CD14-positive monocyte (primary cell): Measurements from ENCODE around the gene ADAMTSL1. TPM values are rescaled to one million over a fixed set of nuclear protein-coding genes. Genes with fewer than 3 reads are reported as not detected.

Experiments
- DNase-seq, 3 donors: peaks; one replicate each; pipeline ENCODE4 v3.0.0-alpha.2; 2011 to 2022
- H2AFZ ChIP-seq: 2 replicates; pipeline ENCODE4 v1.6.0; 2012; ENCODE audit warnings: mild to moderate bottlenecking, low read depth, low read length, inconsistent platforms; ENCODE audit not compliant: insufficient read depth, poor library complexity, severe bottlenecking
- H3K27ac ChIP-seq, 2 donors: 1 replicate in 1 of 2; 2 replicates in 1 of 2; pipeline ENCODE4 v1.5.1; 2012 to 2013; ENCODE audit warnings: low read length in 2 of 2, control low read depth in 1 of 2, inconsistent platforms in 1 of 2, low read depth in 1 of 2, mild to moderate bottlenecking in 1 of 2
- H3K27me3 ChIP-seq, 2 donors: one replicate each; pipeline versions ENCODE4 v1.6.0 to v1.6.1; 2011 to 2013; ENCODE audit warnings: low read length in 2 of 2; ENCODE audit not compliant: control insufficient read depth in 2 of 2, insufficient read depth in 2 of 2
- H3K36me3 ChIP-seq, 2 donors: replicated peaks in 1 of 2; 1 replicate in 1 of 2; 2 replicates in 1 of 2; pipeline versions ENCODE4 v1.5.1 to v1.6.1; 2012 to 2013; ENCODE audit warnings: low read length in 2 of 2, control low read depth in 1 of 2, inconsistent platforms in 1 of 2, mild to moderate bottlenecking in 1 of 2; ENCODE audit not compliant: insufficient read depth in 2 of 2, control insufficient read depth in 1 of 2
- H3K4me1 ChIP-seq, 2 donors: 1 replicate in 1 of 2; 2 replicates in 1 of 2; pipeline versions ENCODE4 v1.5.1 to v1.6.1; 2012 to 2013; ENCODE audit warnings: low read length in 2 of 2, control low read depth in 1 of 2, inconsistent platforms in 1 of 2, mild to moderate bottlenecking in 1 of 2, moderate library complexity in 1 of 2; ENCODE audit not compliant: insufficient read depth in 2 of 2, control insufficient read depth in 1 of 2
- H3K4me2 ChIP-seq: replicated peaks from 2 replicates; pipeline ENCODE3; 2012; ENCODE audit warnings: low read length, moderate library complexity, mild to moderate bottlenecking; ENCODE audit not compliant: poor library complexity, severe bottlenecking; ENCODE audit errors: extremely low read depth
- H3K4me3 ChIP-seq, 3 experiments: fragments of 200-600 bp in 1 of 3; sonication (generic) in 1 of 3; replicated peaks in 1 of 3; 1 replicate in 2 of 3; 2 replicates in 1 of 3; pipeline ENCODE4 v1.5.1; 2011 to 2013; ENCODE audit warnings: low read length in 3 of 3, mild to moderate bottlenecking in 3 of 3, control low read depth in 2 of 3, low read depth in 2 of 3, inconsistent platforms in 1 of 3, moderate library complexity in 1 of 3
- H3K79me2 ChIP-seq: 2 replicates; pipeline ENCODE4 v1.6.0; 2012; ENCODE audit warnings: mild to moderate bottlenecking, control low read depth, inconsistent platforms, low read length, moderate library complexity; ENCODE audit not compliant: insufficient read depth
- H3K9ac ChIP-seq: 2 replicates; pipeline ENCODE4 v1.6.0; 2017; ENCODE audit warnings: low read length, mild to moderate bottlenecking; ENCODE audit not compliant: insufficient read depth, poor library complexity, severe bottlenecking
- H3K9me3 ChIP-seq, 2 donors: replicated peaks in 1 of 2; 1 replicate in 1 of 2; 2 replicates in 1 of 2; pipeline versions ENCODE4 v1.5.1 to v1.6.1; 2012 to 2013; ENCODE audit warnings: low read length in 2 of 2, control low read depth in 1 of 2; ENCODE audit not compliant: control insufficient read depth in 1 of 2, insufficient read depth in 1 of 2
- H4K20me1 ChIP-seq: 2 replicates; pipeline ENCODE4 v1.6.0; 2012; ENCODE audit warnings: mild to moderate bottlenecking, low read length, control low read depth, moderate library complexity; ENCODE audit not compliant: insufficient read depth
- H3K27ac Mint-ChIP-seq, 7 donors: one replicate each; pipeline ENCODE4 v1.8.0; 2020; ENCODE audit warnings: mild to moderate bottlenecking in 7 of 7, mixed read lengths in 7 of 7, moderate library complexity in 6 of 7, inconsistent platforms in 2 of 7
- H3K27me3 Mint-ChIP-seq, 3 donors: one replicate each; pipeline ENCODE4 v1.8.0; 2021 to 2022; ENCODE audit warnings: low read depth in 3 of 3, mild to moderate bottlenecking in 3 of 3, mixed read lengths in 3 of 3, moderate library complexity in 3 of 3, inconsistent platforms in 1 of 3
- H3K36me3 Mint-ChIP-seq, 2 donors: one replicate each; pipeline ENCODE4 v1.8.0; 2020; ENCODE audit warnings: mixed read lengths in 2 of 2, inconsistent platforms in 1 of 2, mild to moderate bottlenecking in 1 of 2
- H3K4me1 Mint-ChIP-seq: one replicate; pipeline ENCODE4 v1.8.0; 2020; ENCODE audit warnings: mild to moderate bottlenecking, mixed read lengths
- H3K4me3 Mint-ChIP-seq, 2 donors: one replicate each; pipeline ENCODE4 v1.8.0; 2020; ENCODE audit warnings: mild to moderate bottlenecking in 2 of 2, mixed read lengths in 2 of 2, moderate library complexity in 1 of 2
- H3K9me3 Mint-ChIP-seq, 7 donors: one replicate each; pipeline ENCODE4 v1.8.0; 2020 to 2022; ENCODE audit warnings: mixed read lengths in 7 of 7, mild to moderate bottlenecking in 6 of 7, moderate library complexity in 6 of 7, inconsistent platforms in 2 of 7
- WGBS: methylation state at CpG from one replicate; pipeline ENCODE4 v1.1.5; 2013; ENCODE audit warnings: missing lambda C conversion rate; ENCODE audit not compliant: insufficient coverage; 5-methylcytosine and 5-hydroxymethylcytosine counted together
- intact Hi-C, 2 donors: fragments of 100-400 bp; cut with micrococcal nuclease; formaldehyde crosslinking; loops; one replicate each; pipeline versions ENCODE4 v1.15.0 to v1.15.1; 2023
- polyA plus RNA-seq, 3 donors: library from polyadenylated mRNA; depleted of rRNA in 1 of 3; unstranded in 2 of 3; stranded (reverse) in 1 of 3; fragments of 300-500 nt in 2 of 3; fragments of >200 nt in 1 of 3; fragmentation: Illumina TruSeq in 2 of 3; gene quantifications; 1 replicate in 2 of 3; 2 replicates in 1 of 3; pipeline ENCODE4 v1.2.3, GENCODE V29; 2012 to 2021
- TF ChIP-seq, protein P1 (sequence below): fragments of 200-600 bp; IDR thresholded peaks from one replicate; pipeline ENCODE4 v1.8.0; 2022; ENCODE audit warnings: antibody characterized with exemption, mild to moderate bottlenecking

Gene ADAMTSL1
- polyA plus RNA-seq, 3 donors: not detected

DNA sequence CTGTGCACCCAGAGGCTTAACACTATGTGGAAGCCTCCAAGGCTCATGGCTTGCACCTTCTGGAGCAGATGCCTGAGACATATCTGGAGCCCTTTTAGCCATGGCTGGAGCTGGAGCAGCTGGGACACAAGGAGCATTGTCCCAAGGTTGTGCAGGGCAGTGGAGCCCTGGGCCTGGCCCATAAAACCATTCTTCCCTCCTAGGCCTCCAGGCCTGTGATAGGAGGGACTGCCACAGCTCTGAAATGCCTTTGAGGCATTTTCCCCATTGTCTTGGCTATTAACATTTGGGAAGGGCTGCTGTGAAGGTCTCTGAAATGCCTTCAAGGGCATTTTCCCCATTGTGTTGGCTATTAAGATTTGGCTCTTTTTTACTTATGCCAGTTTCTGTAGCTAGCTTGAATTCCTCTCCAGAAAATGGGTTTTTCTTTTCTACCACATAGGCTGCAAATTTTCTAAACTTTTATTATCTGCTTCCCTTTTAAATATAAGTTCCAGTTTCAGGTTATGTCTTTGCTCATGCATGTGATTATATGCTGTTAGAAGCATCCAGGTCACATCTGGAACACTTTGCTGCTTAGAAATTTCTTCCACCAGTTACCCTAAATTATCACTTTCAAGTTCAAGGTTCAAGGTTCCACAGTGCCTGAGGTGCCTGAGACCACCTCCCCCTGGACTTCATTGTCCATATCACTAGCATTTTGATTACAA is 221.2 kb downstream of the ADAMTSL1 start:
- H3K4me3 Mint-ChIP-seq: no peak overlapping the region
- no peaks in the 10 kb centered on the region for H3K4me1 Mint-ChIP-seq
- H3K27me3 ChIP-seq: no peaks in the 10 kb centered on the region
- H3K36me3 ChIP-seq: no peaks in the 10 kb centered on the region
- TF ChIP-seq, protein P1, sequence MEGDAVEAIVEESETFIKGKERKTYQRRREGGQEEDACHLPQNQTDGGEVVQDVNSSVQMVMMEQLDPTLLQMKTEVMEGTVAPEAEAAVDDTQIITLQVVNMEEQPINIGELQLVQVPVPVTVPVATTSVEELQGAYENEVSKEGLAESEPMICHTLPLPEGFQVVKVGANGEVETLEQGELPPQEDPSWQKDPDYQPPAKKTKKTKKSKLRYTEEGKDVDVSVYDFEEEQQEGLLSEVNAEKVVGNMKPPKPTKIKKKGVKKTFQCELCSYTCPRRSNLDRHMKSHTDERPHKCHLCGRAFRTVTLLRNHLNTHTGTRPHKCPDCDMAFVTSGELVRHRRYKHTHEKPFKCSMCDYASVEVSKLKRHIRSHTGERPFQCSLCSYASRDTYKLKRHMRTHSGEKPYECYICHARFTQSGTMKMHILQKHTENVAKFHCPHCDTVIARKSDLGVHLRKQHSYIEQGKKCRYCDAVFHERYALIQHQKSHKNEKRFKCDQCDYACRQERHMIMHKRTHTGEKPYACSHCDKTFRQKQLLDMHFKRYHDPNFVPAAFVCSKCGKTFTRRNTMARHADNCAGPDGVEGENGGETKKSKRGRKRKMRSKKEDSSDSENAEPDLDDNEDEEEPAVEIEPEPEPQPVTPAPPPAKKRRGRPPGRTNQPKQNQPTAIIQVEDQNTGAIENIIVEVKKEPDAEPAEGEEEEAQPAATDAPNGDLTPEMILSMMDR: no peak
- H3K4me1 ChIP-seq: no peaks in the 10 kb centered on the region
- no peak for DNase-seq
- no peak overlapping the region for H3K27ac ChIP-seq
- no peak overlapping the region for H3K4me3 ChIP-seq
- H3K9me3 ChIP-seq: peaks cover 14 to 21% of the 10 kb centered on the region in 2 donors
- H3K27me3 Mint-ChIP-seq: peaks cover 0 to 2% (median 0%) of the 10 kb centered on the region in 3 donors
- no peak overlapping the region for H3K9ac ChIP-seq
- no peaks in the 10 kb centered on the region for H3K79me2 ChIP-seq
- intact Hi-C loops: no loop called here
- H3K36me3 Mint-ChIP-seq: no peaks in the 10 kb centered on the region
- H4K20me1 ChIP-seq: no peaks in the 10 kb centered on the region
- H3K4me2 ChIP-seq: no peak overlapping the region
- no peak overlapping the region for H3K27ac Mint-ChIP-seq
- H2AFZ ChIP-seq: no peak overlapping the region
- peaks cover 10 to 19% (median 15%) of the 10 kb centered on the region in 7 donors for H3K9me3 Mint-ChIP-seq

DNA sequence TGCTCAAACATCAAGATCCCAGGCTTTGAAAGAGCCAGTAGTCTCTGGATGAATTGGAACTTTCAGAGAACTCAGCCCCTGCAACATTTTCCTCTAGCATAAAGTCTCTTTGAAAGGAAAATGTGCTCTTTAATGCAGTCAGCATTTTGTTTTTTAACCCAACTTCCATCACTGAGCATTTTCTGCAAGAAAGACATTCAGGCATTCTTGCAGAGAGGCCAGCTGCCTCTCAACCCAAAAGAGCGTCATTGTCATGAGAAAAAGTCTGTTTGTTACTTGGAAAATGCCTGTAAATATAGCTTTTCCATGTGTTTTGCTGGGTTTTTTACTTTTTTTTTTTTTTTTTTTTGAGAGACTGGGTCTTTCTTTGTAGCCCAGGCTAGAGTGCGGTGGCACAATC is 225.0 kb downstream of the ADAMTSL1 start:
- H3K27me3 Mint-ChIP-seq: peaks cover 0 to 2% (median 0%) of the 10 kb centered on the region in 3 donors
- Histone ChIP-seq H3K9ac (no peak overlapping the region), H3K27me3 (no peaks in the 10 kb centered on the region), H2AFZ (no peak overlapping the region), H3K4me3 (no peak overlapping the region), H3K36me3 (no peaks in the 10 kb centered on the region), H3K27ac (no peak overlapping the region), H4K20me1 (no peaks in the 10 kb centered on the region), H3K9me3 (peaks cover 13 to 18% of the 10 kb centered on the region in 2 donors), H3K4me1 (no peaks in the 10 kb centered on the region), H3K4me2 (no peak overlapping the region), H3K79me2 (no peaks in the 10 kb centered on the region)
- no CpG with 5 or more reads among the region's 2 CpGs for WGBS
- H3K9me3 Mint-ChIP-seq: peaks cover 7 to 18% (median 12%) of the 10 kb centered on the region in 7 donors
- TF ChIP-seq, protein P1: no peak
- H3K4me3 Mint-ChIP-seq: no peak overlapping the region
- DNase-seq: no peak
- H3K27ac Mint-ChIP-seq: no peak overlapping the region
- no peaks in the 10 kb centered on the region for H3K36me3 Mint-ChIP-seq
- intact Hi-C loops: no loop called here
- H3K4me1 Mint-ChIP-seq: no peaks in the 10 kb centered on the region
